ENCODE measurements around the gene CLTB. TPM values are rescaled to one million over a fixed set of nuclear protein-coding genes. Genes with fewer than 3 reads are reported as not detected.

Gene CLTB
- total and polyA plus RNA-seq, 2 experiments from 2014 or later, result 26.8 to 34.0 TPM

- Histone ChIP-seq H3K27ac (ENCODE audit: low read depth) (no peak overlapping the region), H3K79me2 (replicated peaks; ENCODE audit: insufficient read depth) (no peaks in the 10 kb centered on the region), H2AFZ (no peak overlapping the region), H3F3A (replicated peaks; ENCODE audit: low read depth) (no peaks in the 10 kb centered on the region), H3K27me3 (ENCODE audit: insufficient read depth) (no peaks in the 10 kb centered on the region), H3K4me2 (no peak overlapping the region), H3K36me3 (ENCODE audit: insufficient read depth) (no peaks in the 10 kb centered on the region), H3K4me1 (ENCODE audit: insufficient read depth) (no peaks in the 10 kb centered on the region), H3K9me2 (ENCODE audit: insufficient read depth) (no peaks in the 10 kb centered on the region), H3K4me3 (no peak overlapping the region), H4K20me1 (replicated peaks; ENCODE audit: insufficient read depth) (no peaks in the 10 kb centered on the region)
- peaks cover 10% of the 10 kb centered on the region; the same call in 2 of the 3 replicates for H3K36me3 Mint-ChIP-seq (ENCODE audit: low read depth)
- no peak overlapping the region for H3K4me3 Mint-ChIP-seq
- TF ChIP-seq NANOG (IDR thresholded peaks at IDR 0.05; ENCODE audit: borderline replicate concordance) (no peak), REST (IDR thresholded peaks at IDR 0.05; ENCODE audit: unreplicated experiment) (no peak), POLR2AphosphoS5 (IDR thresholded peaks at IDR 0.05; ENCODE audit: low read depth) (no peak), JUNB (IDR thresholded peaks at IDR 0.05; ENCODE audit: unreplicated experiment) (no peak), ZNF331 (CRISPR knock-in tag; IDR thresholded peaks at IDR 0.05; ENCODE audit: low read depth) (no peak), STAT1 (IDR thresholded peaks at IDR 0.05; ENCODE audit: unreplicated experiment) (no peak), ZNF462 (CRISPR knock-in tag; IDR thresholded peaks at IDR 0.05) (no peak)
- peaks cover 4% of the 10 kb centered on the region; the same call in 1 of the 3 replicates for H3K4me1 Mint-ChIP-seq
- H3K9me3 Mint-ChIP-seq, result no peaks in the 10 kb centered on the region
- 0 out of 2 replicates have a peak overlapping the region, but pooled peaks have one; percentile 38 for H3K27ac Mint-ChIP-seq
- H3K27me3 Mint-ChIP-seq (ENCODE audit: insufficient read depth, low read depth, poor library complexity), result peaks cover 9% of the 10 kb centered on the region
- DNase-seq (ENCODE audit: low spot score), result no peak
- ATAC-seq, result no peak
Observed at GRCh38 chr5:176394881-176395675, 21.3 kb downstream of the CLTB start.
